ENCODE data around the gene P2RY4. TPM values are rescaled to one million over a fixed set of nuclear protein-coding genes. Genes with fewer than 3 reads are reported as not detected.

P2RY4 gene
- total and polyA plus RNA-seq, 2 of the 8 experiments (the other 6 are each of a cell fraction or from before 2014, with no cell fraction given), result 0.38 TPM; not detected in 1

- TF ChIP-seq RNF2 (IDR thresholded peaks at IDR 0.05; ENCODE audit: borderline replicate concordance, low read depth, low read length, missing control alignments, poor library complexity, severe bottlenecking) (no peak), RXRA (IDR thresholded peaks at IDR 0.05; ENCODE audit: insufficient read depth, low read depth, low read length) (no peak), KDM4A (IDR thresholded peaks at IDR 0.05; ENCODE audit: low read depth, low read length, severe bottlenecking) (no peak), CHD1 (IDR thresholded peaks at IDR 0.05; ENCODE audit: low read depth, low read length) (no peak), SIN3A (conservative IDR thresholded peaks at IDR 0.05 in 1 of 2, IDR thresholded peaks at IDR 0.05 in 1 of 2; ENCODE audit: low read depth in 1 of 2, low read length in 2 of 2) (no peak), GABPA (IDR thresholded peaks at IDR 0.05; ENCODE audit: borderline replicate concordance, insufficient read depth, low read length) (no peak)
Measured at GRCh38 chrX:70257423-70258288, 2.3 kb downstream of the P2RY4 start (continued).
